ENCODE results near the gene MYPOP. TPM values are rescaled to one million over a fixed set of nuclear protein-coding genes. Genes with fewer than 3 reads are reported as not detected.

The MYPOP gene
- total and polyA plus RNA-seq, 2 of the 13 experiments (the other 11 are each of a cell fraction or from before 2014, with no cell fraction given): 2.3 to 2.7 TPM

DNA sequence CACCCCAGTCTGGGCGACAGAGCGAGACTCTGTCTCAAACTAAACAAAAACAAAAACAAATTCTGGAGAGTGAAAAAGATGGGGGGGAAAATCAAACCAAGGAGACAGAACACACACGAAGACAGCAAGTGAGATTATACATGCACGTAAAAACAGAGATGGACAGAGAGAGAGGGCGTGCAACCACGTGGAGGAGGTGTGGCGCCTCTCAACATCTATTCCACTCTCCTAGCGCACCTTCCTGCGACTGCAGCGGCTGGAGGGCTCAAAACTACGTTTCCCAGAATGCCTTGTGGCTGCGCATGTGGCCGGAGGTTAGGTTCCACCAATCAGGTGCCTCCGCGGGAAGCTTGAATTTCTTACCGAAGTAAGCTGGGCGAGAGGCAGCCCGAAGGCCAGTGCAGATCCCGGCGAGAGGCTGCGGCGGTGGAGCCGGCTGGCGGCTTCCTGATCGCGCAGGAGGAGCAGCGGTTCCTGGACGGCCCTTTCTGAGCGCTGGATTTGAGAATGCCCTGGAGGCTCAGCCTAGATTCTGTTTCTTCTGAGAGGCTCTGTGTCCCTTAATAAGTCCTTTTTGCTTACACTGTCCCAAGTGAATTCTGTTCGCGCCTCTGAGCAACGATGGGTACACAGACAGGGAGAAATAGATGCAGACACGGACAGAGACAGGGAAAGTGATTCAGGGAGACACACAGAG, 25.3 kb upstream of the MYPOP start (continued):
- peak; percentile 55; the same call in 1 of the 2 replicates for TF ChIP-seq HIVEP1 (CRISPR knock-in tag; IDR thresholded peaks at IDR 0.05)
- TF ChIP-seq, protein P1, sequence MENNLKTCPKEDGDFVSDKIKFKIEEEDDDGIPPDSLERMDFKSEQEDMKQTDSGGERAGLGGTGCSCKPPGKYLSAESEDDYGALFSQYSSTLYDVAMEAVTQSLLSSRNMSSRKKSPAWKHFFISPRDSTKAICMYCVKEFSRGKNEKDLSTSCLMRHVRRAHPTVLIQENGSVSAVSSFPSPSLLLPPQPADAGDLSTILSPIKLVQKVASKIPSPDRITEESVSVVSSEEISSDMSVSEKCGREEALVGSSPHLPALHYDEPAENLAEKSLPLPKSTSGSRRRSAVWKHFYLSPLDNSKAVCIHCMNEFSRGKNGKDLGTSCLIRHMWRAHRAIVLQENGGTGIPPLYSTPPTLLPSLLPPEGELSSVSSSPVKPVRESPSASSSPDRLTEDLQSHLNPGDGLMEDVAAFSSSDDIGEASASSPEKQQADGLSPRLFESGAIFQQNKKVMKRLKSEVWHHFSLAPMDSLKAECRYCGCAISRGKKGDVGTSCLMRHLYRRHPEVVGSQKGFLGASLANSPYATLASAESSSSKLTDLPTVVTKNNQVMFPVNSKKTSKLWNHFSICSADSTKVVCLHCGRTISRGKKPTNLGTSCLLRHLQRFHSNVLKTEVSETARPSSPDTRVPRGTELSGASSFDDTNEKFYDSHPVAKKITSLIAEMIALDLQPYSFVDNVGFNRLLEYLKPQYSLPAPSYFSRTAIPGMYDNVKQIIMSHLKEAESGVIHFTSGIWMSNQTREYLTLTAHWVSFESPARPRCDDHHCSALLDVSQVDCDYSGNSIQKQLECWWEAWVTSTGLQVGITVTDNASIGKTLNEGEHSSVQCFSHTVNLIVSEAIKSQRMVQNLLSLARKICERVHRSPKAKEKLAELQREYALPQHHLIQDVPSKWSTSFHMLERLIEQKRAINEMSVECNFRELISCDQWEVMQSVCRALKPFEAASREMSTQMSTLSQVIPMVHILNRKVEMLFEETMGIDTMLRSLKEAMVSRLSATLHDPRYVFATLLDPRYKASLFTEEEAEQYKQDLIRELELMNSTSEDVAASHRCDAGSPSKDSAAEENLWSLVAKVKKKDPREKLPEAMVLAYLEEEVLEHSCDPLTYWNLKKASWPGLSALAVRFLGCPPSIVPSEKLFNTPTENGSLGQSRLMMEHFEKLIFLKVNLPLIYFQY (CRISPR knock-in tag; IDR thresholded peaks at IDR 0.05; ENCODE audit: borderline replicate concordance): no peak
- no peak for TF ChIP-seq ZNF446 (CRISPR knock-in tag; IDR thresholded peaks at IDR 0.05)
- peak; percentile 69; the same call in 1 of the 2 replicates for TF ChIP-seq ZNF605 (CRISPR knock-in tag; IDR thresholded peaks at IDR 0.05)
- TF ChIP-seq CREM (IDR thresholded peaks at IDR 0.05): peak; percentile 87
- TF ChIP-seq CREM (CRISPR knock-in tag; IDR thresholded peaks at IDR 0.05): no peak
- TF ChIP-seq, protein P2, sequence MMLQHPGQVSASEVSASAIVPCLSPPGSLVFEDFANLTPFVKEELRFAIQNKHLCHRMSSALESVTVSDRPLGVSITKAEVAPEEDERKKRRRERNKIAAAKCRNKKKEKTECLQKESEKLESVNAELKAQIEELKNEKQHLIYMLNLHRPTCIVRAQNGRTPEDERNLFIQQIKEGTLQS (CRISPR knock-in tag; IDR thresholded peaks at IDR 0.05): peak; percentile 16; the same call in 1 of the 2 replicates
- TF ChIP-seq, protein P3, sequence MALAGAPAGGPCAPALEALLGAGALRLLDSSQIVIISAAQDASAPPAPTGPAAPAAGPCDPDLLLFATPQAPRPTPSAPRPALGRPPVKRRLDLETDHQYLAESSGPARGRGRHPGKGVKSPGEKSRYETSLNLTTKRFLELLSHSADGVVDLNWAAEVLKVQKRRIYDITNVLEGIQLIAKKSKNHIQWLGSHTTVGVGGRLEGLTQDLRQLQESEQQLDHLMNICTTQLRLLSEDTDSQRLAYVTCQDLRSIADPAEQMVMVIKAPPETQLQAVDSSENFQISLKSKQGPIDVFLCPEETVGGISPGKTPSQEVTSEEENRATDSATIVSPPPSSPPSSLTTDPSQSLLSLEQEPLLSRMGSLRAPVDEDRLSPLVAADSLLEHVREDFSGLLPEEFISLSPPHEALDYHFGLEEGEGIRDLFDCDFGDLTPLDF (CRISPR knock-in tag; IDR thresholded peaks at IDR 0.05): peak; percentile 98
- TF ChIP-seq TOPORS (CRISPR knock-in tag; IDR thresholded peaks at IDR 0.05): peak; percentile 72; the same call in 1 of the 2 replicates
- TF ChIP-seq ZNF607 (CRISPR knock-in tag; IDR thresholded peaks at IDR 0.05; ENCODE audit: borderline replicate concordance): no peak
- TF ChIP-seq, protein P4, sequence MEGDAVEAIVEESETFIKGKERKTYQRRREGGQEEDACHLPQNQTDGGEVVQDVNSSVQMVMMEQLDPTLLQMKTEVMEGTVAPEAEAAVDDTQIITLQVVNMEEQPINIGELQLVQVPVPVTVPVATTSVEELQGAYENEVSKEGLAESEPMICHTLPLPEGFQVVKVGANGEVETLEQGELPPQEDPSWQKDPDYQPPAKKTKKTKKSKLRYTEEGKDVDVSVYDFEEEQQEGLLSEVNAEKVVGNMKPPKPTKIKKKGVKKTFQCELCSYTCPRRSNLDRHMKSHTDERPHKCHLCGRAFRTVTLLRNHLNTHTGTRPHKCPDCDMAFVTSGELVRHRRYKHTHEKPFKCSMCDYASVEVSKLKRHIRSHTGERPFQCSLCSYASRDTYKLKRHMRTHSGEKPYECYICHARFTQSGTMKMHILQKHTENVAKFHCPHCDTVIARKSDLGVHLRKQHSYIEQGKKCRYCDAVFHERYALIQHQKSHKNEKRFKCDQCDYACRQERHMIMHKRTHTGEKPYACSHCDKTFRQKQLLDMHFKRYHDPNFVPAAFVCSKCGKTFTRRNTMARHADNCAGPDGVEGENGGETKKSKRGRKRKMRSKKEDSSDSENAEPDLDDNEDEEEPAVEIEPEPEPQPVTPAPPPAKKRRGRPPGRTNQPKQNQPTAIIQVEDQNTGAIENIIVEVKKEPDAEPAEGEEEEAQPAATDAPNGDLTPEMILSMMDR (CRISPR knock-in tag; IDR thresholded peaks at IDR 0.05): peak; percentile 43
- TF ChIP-seq, protein P5, sequence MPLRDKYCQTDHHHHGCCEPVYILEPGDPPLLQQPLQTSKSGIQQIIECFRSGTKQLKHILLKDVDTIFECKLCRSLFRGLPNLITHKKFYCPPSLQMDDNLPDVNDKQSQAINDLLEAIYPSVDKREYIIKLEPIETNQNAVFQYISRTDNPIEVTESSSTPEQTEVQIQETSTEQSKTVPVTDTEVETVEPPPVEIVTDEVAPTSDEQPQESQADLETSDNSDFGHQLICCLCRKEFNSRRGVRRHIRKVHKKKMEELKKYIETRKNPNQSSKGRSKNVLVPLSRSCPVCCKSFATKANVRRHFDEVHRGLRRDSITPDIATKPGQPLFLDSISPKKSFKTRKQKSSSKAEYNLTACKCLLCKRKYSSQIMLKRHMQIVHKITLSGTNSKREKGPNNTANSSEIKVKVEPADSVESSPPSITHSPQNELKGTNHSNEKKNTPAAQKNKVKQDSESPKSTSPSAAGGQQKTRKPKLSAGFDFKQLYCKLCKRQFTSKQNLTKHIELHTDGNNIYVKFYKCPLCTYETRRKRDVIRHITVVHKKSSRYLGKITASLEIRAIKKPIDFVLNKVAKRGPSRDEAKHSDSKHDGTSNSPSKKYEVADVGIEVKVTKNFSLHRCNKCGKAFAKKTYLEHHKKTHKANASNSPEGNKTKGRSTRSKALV (CRISPR knock-in tag; IDR thresholded peaks at IDR 0.05): no peak
- TF ChIP-seq HOXD1 (CRISPR knock-in tag; IDR thresholded peaks at IDR 0.05): 0 out of 2 replicates have a peak, but pooled peaks have one; percentile 39
